GM12878 (cell line): Measurements from ENCODE around the gene TNRC6C. TPM values are rescaled to one million over a fixed set of nuclear protein-coding genes. Genes with fewer than 3 reads are reported as not detected.

Experiments
- ATAC-seq: fragments of 200-7000 bp; cut with Tn5 transposase; 3 replicates; pipeline ENCODE4 v1.9.1; 2020; ENCODE audit warnings: mild to moderate bottlenecking, moderate library complexity
- BruUV-seq: library from RNA; stranded (reverse); fragments of 400-500 nt; replicated peaks from 2 replicates; lab custom pipeline; 2021; lab: Mats Ljungman, UMichigan
- CTCF ChIA-PET: fragments of 300-600 bp; sonication (Branson Sonifier 250); formaldehyde crosslinking; extraction: SDS; loops from one replicate; lab custom pipeline; 2021; ENCODE audit warnings: inconsistent platforms; lab: Yijun Ruan, JAX
- POLR2A ChIA-PET: fragments of 350-600 bp; formaldehyde crosslinking; extraction: SDS; loops from one replicate; lab custom pipeline; 2021; ENCODE audit warnings: inconsistent platforms; lab: Charles Lee
- RAD21 ChIA-PET: fragments of 300-600 bp; sonication (Branson Sonifier 250); formaldehyde crosslinking; loops from one replicate; lab custom pipeline; 2023; ENCODE audit warnings: antibody characterized with exemption; ENCODE audit not compliant: unreplicated experiment; lab: Charles Lee
- SMC1A ChIA-PET: fragments of 300-600 bp; sonication (Branson Sonifier 250); formaldehyde crosslinking; loops from one replicate; lab custom pipeline; 2023; ENCODE audit not compliant: unreplicated experiment, uncharacterized antibody; lab: Charles Lee
- DNase-seq: peaks from one replicate; pipeline ENCODE4 v3.0.0-alpha.2; 2011; ENCODE audit warnings: low read depth, low spot score
- FAIRE-seq: peaks from 3 replicates; lab custom pipeline; 2011; peaks lifted over from hg19 to GRCh38; lab: Jason Lieb, UNC
- H2AFZ ChIP-seq: 2 replicates; pipeline ENCODE4 v1.6.0; 2011; ENCODE audit warnings: low read depth, low read length, control low read depth; ENCODE audit not compliant: control insufficient read depth
- H3K27ac ChIP-seq: 2 replicates; pipeline ENCODE4 v1.5.1; 2011; ENCODE audit warnings: control low read depth; ENCODE audit not compliant: control insufficient read depth, insufficient read depth
- H3K27me3 ChIP-seq, 2 experiments: replicated peaks in 1 of 2; 2 replicates each; pipeline versions ENCODE4 v1.6.0 to v1.6.1; 2011; ENCODE audit warnings: low read length in 1 of 2; ENCODE audit not compliant: control insufficient read depth in 2 of 2, insufficient read depth in 2 of 2
- H3K36me3 ChIP-seq, 2 experiments: 2 replicates each; pipeline ENCODE4 v1.5.1; 2011; ENCODE audit warnings: low read length in 1 of 2; ENCODE audit not compliant: control insufficient read depth in 2 of 2, insufficient read depth in 2 of 2
- H3K4me1 ChIP-seq: 2 replicates; pipeline ENCODE4 v1.6.1; 2011; ENCODE audit warnings: mild to moderate bottlenecking, low read length, moderate library complexity, mixed read lengths; ENCODE audit not compliant: control insufficient read depth, insufficient read depth
- H3K4me2 ChIP-seq: 2 replicates; pipeline ENCODE4 v1.6.0; 2011; ENCODE audit warnings: control low read depth; ENCODE audit not compliant: control insufficient read depth, insufficient read depth
- H3K4me3 ChIP-seq: fragments of 200-600 bp; sonication (generic); 2 replicates; pipeline ENCODE4 v1.5.1; 2016
- H3K79me2 ChIP-seq: 2 replicates; pipeline ENCODE4 v1.6.0; 2011; ENCODE audit warnings: low read length; ENCODE audit not compliant: control insufficient read depth, insufficient read depth
- H3K9ac ChIP-seq: 2 replicates; pipeline ENCODE4 v1.8.0; 2011; ENCODE audit warnings: low read length, control low read depth, mixed read lengths; ENCODE audit not compliant: control insufficient read depth, insufficient read depth
- H3K9me3 ChIP-seq: replicated peaks from 3 replicates; pipeline ENCODE4 v1.5.1; 2011; ENCODE audit warnings: mild to moderate bottlenecking, low read length; ENCODE audit not compliant: control insufficient read depth, insufficient read depth
- H4K20me1 ChIP-seq: 2 replicates; pipeline ENCODE4 v1.6.0; 2011; ENCODE audit not compliant: control insufficient read depth, insufficient read depth
- FOXK2 ChIP-seq: fragments of 450-650 bp; IDR thresholded peaks from 2 replicates; pipeline ENCODE4 v1.6.1; 2017; ENCODE audit warnings: mild to moderate bottlenecking, moderate library complexity
- KLF5 ChIP-seq: fragments of 450-650 bp; IDR thresholded peaks from 2 replicates; pipeline ENCODE4 v1.6.1; 2014; ENCODE audit warnings: mild to moderate bottlenecking; ENCODE audit not compliant: partially characterized antibody
- MEF2A ChIP-seq: IDR thresholded peaks from 2 replicates; pipeline ENCODE4 v1.6.1; 2011; ENCODE audit warnings: low read depth, mild to moderate bottlenecking, low read length, moderate library complexity; ENCODE audit not compliant: insufficient read depth
- RAD21 ChIP-seq: IDR thresholded peaks from 2 replicates; pipeline ENCODE4 v1.6.1; 2011; ENCODE audit warnings: mild to moderate bottlenecking, low read depth, low read length, moderate library complexity; ENCODE audit not compliant: insufficient read depth
- SREBF2 ChIP-seq: IDR thresholded peaks from 2 replicates; pipeline ENCODE4 v1.6.1; 2012; ENCODE audit warnings: mild to moderate bottlenecking, low read length
- STAT1 ChIP-seq: fragments of 450-650 bp; conservative IDR thresholded peaks from 2 replicates; pipeline ENCODE4 v1.6.1; 2014; ENCODE audit warnings: antibody characterized with exemption, mild to moderate bottlenecking
- TBL1XR1 ChIP-seq: IDR thresholded peaks from 2 replicates; pipeline ENCODE4 v1.6.1; 2012; ENCODE audit warnings: low read depth, low read length, improper control_type of control experiment
- WGBS: methylation state at CpG from one replicate; pipeline ENCODE4 v1.1.6; 2016; ENCODE audit warnings: low lambda C conversion rate; ENCODE audit not compliant: insufficient replicate concordance, insufficient coverage; ENCODE audit errors: missing lambda C conversion rate; 5-methylcytosine and 5-hydroxymethylcytosine counted together
- in situ Hi-C: fragments of 300-500 bp; cut with MboI; formaldehyde crosslinking; loops from 9 replicates; pipeline ENCODE4 v1.14.3; 2018; ENCODE audit warnings: mixed read lengths
- intact Hi-C: fragments of 100-400 bp; cut with micrococcal nuclease; formaldehyde crosslinking; loops from one replicate; pipeline ENCODE4 v1.14.2; 2022; ENCODE audit not compliant: unreplicated experiment
- polyA plus RNA-seq, 11 experiments: library from polyadenylated mRNA; depleted of rRNA in 4 of 11; unstranded in 6 of 11; stranded (reverse) in 5 of 11; fragments of >200 nt; fragmentation: Nextera tagmentation in 4 of 11; fragmentation: Illumina TruSeq in 1 of 11; extraction: Ambion mirVana in 4 of 11; extraction: Trizol in 1 of 11; gene quantifications; 1 replicate in 1 of 11; 2 replicates in 10 of 11; pipeline versions ENCODE4 v1.2.1 to v1.2.3, GENCODE V29; 2011 to 2016; ENCODE audit warnings: inconsistent platforms in 2 of 11, missing spikeins in 2 of 11, low read depth in 1 of 11
- total RNA-seq, 4 experiments: library from RNA; depleted of rRNA in 3 of 4; stranded (reverse); fragments of >200 nt in 3 of 4; fragmentation: Illumina TruSeq in 1 of 4; extraction: Trizol in 1 of 4; gene quantifications; 2 replicates each; pipeline versions ENCODE4 v1.2.1 to v1.2.3, GENCODE V29; 2013 to 2021
- TF ChIP-seq, protein P1 (sequence below): fragments of 450-650 bp; IDR thresholded peaks from 2 replicates; pipeline ENCODE4 v1.6.1; 2016; ENCODE audit warnings: mild to moderate bottlenecking
- TF ChIP-seq, protein P2 (sequence below): fragments of 450-650 bp; IDR thresholded peaks from 2 replicates; pipeline ENCODE4 v1.6.1; 2016; ENCODE audit warnings: mild to moderate bottlenecking, moderate library complexity, borderline replicate concordance

The TNRC6C gene
- total and polyA plus RNA-seq, 10 of the 15 experiments (the other 5 are each of a cell fraction or from before 2014, with no cell fraction given): 0.40 to 6.1 (median 0.96) TPM

- ChIA-PET RAD21 (interaction anchor here (1.3 kb wide), 1 partner anchor 45 kb away, joined by 3 read pairs; no protein-coding TSS in a partner anchor), SMC1A (no interaction called here), POLR2A (no interaction called here), CTCF (interaction anchor here (0.6 to 3.9 kb wide), 7 partner anchors 10 to 170 kb away, joined by 3 to 14 read pairs (median 3); no protein-coding TSS in a partner anchor)
- no peak overlapping the region for H2AFZ ChIP-seq
- no peak overlapping the region for H3K4me3 ChIP-seq
- FAIRE-seq (no peak), ATAC-seq (no peak), DNase-seq (no peak)
- no peak overlapping the region for H3K4me2 ChIP-seq
- 36% methylated on average over 1 of the region's 1 CpG for WGBS
- H3K27me3 ChIP-seq: no peaks in the 10 kb centered on the region
- H3K36me3 ChIP-seq: no peaks in the 10 kb centered on the region
- in situ Hi-C loops: no loop called here
- H3K79me2 ChIP-seq: no peaks in the 10 kb centered on the region
- no peak for TF ChIP-seq TBL1XR1
- intact Hi-C loops: no loop called here
- BruUV-seq: no TSS peak
- H3K9me3 ChIP-seq: no peaks in the 10 kb centered on the region
- H3K9ac ChIP-seq: no peak overlapping the region
- no peaks in the 10 kb centered on the region for H3K4me1 ChIP-seq
- H4K20me1 ChIP-seq: no peaks in the 10 kb centered on the region
- H3K27ac ChIP-seq: no peak overlapping the region
Observed at GRCh38 chr17:78058581-78058980, 100.1 kb downstream of the TNRC6C start.

DNA sequence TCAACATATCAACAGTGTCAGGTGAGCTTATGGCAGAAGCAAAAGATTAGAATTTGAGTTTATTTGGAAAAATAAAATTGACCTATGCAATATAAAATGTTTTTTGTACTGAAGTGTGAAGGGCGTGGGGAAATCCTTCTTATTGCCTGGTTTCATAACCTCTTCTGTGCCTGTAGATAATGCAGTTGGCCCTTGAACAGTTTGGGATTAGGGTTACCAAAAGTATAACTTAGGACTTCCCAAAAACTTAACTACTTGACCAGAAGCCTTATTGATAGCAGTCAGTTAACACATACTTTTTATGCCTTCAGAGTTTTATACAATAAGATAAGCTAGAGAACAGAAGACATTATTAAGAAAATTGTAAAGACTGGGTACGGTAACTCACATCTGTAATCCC, 104.1 kb downstream of the TNRC6C start:
- Histone ChIP-seq H2AFZ (no peak overlapping the region), H3K4me2 (no peak overlapping the region), H3K4me3 (no peak overlapping the region), H3K4me1 (no peaks in the 10 kb centered on the region), H3K36me3 (no peaks in the 10 kb centered on the region), H3K9me3 (no peaks in the 10 kb centered on the region), H3K27ac (no peak overlapping the region), H3K9ac (no peak overlapping the region), H3K27me3 (no peaks in the 10 kb centered on the region), H4K20me1 (no peaks in the 10 kb centered on the region), H3K79me2 (no peaks in the 10 kb centered on the region)
- ATAC-seq (no peak), DNase-seq (no peak), FAIRE-seq (no peak)
- POLR2A ChIA-PET: no interaction called here
- RAD21 ChIA-PET: interaction anchor here (0.8 to 1.2 kb wide), 4 partner anchors 22 to 189 kb away, joined by 3 to 7 read pairs (median 3); no protein-coding TSS in a partner anchor
- SMC1A ChIA-PET: interaction anchor here (1.0 to 1.9 kb wide), 3 partner anchors 42 to 51 kb away, joined by 3 to 10 read pairs (median 3); no protein-coding TSS in a partner anchor
- BruUV-seq: no TSS peak
- 69% methylated on average over 2 of the region's 2 CpGs for WGBS
- in situ Hi-C loops: no loop called here
- CTCF ChIA-PET: interaction anchor here (1.0 to 3.3 kb wide), 5 partner anchors 19 to 49 kb away, joined by 3 to 20 read pairs (median 6); no protein-coding TSS in a partner anchor
- intact Hi-C loops: no loop called here
- TF ChIP-seq MEF2A (no peak), KLF5 (no peak), STAT1 (no peak), RAD21 (no peak), FOXK2 (no peak), SREBF2 (no peak)
- TF ChIP-seq, protein P1, sequence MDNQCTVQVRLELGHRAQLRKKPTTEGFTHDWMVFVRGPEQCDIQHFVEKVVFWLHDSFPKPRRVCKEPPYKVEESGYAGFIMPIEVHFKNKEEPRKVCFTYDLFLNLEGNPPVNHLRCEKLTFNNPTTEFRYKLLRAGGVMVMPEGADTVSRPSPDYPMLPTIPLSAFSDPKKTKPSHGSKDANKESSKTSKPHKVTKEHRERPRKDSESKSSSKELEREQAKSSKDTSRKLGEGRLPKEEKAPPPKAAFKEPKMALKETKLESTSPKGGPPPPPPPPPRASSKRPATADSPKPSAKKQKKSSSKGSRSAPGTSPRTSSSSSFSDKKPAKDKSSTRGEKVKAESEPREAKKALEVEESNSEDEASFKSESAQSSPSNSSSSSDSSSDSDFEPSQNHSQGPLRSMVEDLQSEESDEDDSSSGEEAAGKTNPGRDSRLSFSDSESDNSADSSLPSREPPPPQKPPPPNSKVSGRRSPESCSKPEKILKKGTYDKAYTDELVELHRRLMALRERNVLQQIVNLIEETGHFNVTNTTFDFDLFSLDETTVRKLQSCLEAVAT: no peak
- TF ChIP-seq, protein P2, sequence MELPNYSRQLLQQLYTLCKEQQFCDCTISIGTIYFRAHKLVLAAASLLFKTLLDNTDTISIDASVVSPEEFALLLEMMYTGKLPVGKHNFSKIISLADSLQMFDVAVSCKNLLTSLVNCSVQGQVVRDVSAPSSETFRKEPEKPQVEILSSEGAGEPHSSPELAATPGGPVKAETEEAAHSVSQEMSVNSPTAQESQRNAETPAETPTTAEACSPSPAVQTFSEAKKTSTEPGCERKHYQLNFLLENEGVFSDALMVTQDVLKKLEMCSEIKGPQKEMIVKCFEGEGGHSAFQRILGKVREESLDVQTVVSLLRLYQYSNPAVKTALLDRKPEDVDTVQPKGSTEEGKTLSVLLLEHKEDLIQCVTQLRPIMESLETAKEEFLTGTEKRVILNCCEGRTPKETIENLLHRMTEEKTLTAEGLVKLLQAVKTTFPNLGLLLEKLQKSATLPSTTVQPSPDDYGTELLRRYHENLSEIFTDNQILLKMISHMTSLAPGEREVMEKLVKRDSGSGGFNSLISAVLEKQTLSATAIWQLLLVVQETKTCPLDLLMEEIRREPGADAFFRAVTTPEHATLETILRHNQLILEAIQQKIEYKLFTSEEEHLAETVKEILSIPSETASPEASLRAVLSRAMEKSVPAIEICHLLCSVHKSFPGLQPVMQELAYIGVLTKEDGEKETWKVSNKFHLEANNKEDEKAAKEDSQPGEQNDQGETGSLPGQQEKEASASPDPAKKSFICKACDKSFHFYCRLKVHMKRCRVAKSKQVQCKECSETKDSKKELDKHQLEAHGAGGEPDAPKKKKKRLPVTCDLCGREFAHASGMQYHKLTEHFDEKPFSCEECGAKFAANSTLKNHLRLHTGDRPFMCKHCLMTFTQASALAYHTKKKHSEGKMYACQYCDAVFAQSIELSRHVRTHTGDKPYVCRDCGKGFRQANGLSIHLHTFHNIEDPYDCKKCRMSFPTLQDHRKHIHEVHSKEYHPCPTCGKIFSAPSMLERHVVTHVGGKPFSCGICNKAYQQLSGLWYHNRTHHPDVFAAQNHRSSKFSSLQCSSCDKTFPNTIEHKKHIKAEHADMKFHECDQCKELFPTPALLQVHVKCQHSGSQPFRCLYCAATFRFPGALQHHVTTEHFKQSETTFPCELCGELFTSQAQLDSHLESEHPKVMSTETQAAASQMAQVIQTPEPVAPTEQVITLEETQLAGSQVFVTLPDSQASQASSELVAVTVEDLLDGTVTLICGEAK: no peak
